Renal cortex interstitium (tissue), 11 donors: Measurements from ENCODE around the gene REG1B. TPM values are rescaled to one million over a fixed set of nuclear protein-coding genes. Genes with fewer than 3 reads are reported as not detected.
"Not testable (repeated sequence)": the region's sequence is repeated elsewhere in the genome, so short reads cannot be mapped to it uniquely, and the experiment has no call there.

Experiments used
- DNase-seq, 11 donors: peaks; one replicate each; pipeline ENCODE4 v3.0.0-alpha.2; 2013; ENCODE audit warnings: low read depth in 9 of 11, low spot score in 4 of 11; ENCODE audit errors: extremely low read depth in 1 of 11
- polyA plus RNA-seq, 3 donors: library from polyadenylated mRNA; unstranded; fragments of 120-200 nt; gene quantifications; one replicate each; pipeline ENCODE4 v1.2.1, GENCODE V29; 2013; ENCODE audit not compliant: insufficient read length in 3 of 3

REG1B gene
- polyA plus RNA-seq, 3 donors, result not detected

GRCh38 chr2:79090693-79091092 lies 2.9 kb upstream of the REG1B start:
- DNase-seq, result no peak

GRCh38 chr2:79086255-79086654 lies 1.5 kb downstream of the REG1B start:
- no peak for DNase-seq

GRCh38 chr2:79085382-79085781 lies 2.4 kb downstream of the REG1B start:
- DNase-seq, result no peak

- no peak for DNase-seq
Observed at GRCh38 chr2:79084495-79085135, 3.2 kb downstream of the REG1B start.

- no peak for DNase-seq
Observed at GRCh38 chr2:79083597-79084251, 4.1 kb downstream of the REG1B start.

GRCh38 chr2:79082987-79083386 lies 4.8 kb downstream of the REG1B start:
- no peak for DNase-seq

- DNase-seq, result no peak
Observed at GRCh38 chr2:79071078-79071477, 16.7 kb downstream of the REG1B start.

GRCh38 chr2:79065201-79065600 lies 22.6 kb downstream of the REG1B start:
- DNase-seq, result no peak

- not testable (repeated sequence) for DNase-seq
Observed at GRCh38 chr2:79054769-79055168, 33.0 kb downstream of the REG1B start.

GRCh38 chr2:79053486-79053885 lies 34.3 kb downstream of the REG1B start:
- not testable (repeated sequence) for DNase-seq

GRCh38 chr2:79041032-79041448 lies 46.8 kb downstream of the REG1B start:
- DNase-seq, result peak in 6 of 11 donors; percentile 2 to 11 (median 6)

- no peak for DNase-seq
Observed at GRCh38 chr2:79039944-79040343, 47.8 kb downstream of the REG1B start.

Other genes starting within 250 kb of the REG1B start
- gene REG3G, start 62.3 kb downstream of the REG1B start, polyA plus RNA-seq, result not detected
- not detected for gene REG1A, start 32.5 kb upstream of the REG1B start, polyA plus RNA-seq
- not detected for gene REG3A, start 71.8 kb upstream of the REG1B start, polyA plus RNA-seq